Dermis blood vessel endothelial cell (primary cell): ENCODE results near the gene AMZ2. TPM values are rescaled to one million over a fixed set of nuclear protein-coding genes. Genes with fewer than 3 reads are reported as not detected.

ENCODE experiments used
- DNase-seq: peaks from one replicate; pipeline ENCODE4 v3.0.0; 2010
- total RNA-seq: library from RNA; depleted of rRNA; stranded (reverse); fragments of >200 nt; gene quantifications from 2 replicates; pipeline ENCODE4 v1.2.3, GENCODE V29; 2014

Gene AMZ2
- total RNA-seq, 1 donor from 2014 or later = 43.9 TPM

DNA sequence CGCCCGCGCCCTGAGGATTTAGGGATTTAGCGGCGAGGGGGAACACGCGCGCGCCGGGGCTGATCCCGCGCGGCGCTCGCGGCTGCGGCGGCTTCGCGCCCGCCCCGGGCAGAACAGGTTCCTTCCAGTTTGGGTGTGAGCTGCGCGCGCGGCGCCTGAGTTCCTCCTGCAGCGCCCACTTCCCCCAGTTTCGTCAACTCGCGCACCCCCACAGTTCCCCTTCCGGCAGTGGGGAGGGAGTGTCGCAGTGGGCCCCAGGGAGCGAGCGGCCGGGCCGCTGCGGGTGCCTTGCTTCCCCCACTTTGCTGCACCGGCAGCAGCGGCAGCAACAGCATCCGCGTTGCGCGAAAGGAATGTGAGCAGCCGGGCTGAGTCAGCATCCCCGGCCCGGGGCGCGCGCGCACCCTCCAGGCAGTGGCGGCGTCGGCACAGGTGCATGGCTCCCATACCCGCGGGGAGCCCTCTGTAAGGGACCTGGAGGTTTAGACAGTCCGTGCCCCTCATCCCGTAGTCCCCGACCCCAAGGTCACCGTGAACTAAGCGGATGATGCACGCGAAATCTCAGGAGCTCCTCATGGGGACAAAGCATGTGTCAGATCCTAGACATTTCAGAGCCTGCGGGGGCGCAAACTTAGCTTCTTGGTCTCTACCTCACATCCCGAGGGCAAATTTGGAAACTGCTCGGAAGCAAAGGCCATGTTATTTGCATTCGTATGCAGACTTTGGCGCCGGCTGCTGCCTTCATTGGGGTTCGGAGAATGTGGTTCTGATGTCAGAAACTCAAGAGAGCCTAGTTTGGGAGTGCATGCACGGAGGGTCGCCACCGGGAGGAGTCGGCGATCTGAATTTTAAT, 44.2 kb downstream of the AMZ2 start:
- DNase-seq = peak; percentile 81

DNA sequence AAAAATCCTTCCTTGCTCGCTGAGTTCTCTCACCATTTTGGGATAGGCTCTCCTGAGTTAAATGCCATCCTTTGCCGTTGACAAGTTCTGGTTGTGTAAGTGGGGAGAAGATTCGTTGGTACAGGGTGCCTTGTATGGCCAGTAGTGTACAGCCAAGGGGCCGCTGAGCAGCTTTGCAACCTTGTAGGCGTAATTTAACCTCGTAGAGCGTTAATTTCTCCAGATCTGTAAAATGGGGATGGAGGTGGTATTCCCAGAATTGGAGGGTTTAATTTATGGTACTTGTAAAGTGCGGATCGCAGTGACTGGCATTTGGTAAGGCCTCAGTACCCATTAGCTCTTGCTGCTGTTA, 44.8 kb downstream of the AMZ2 start:
- no peak for DNase-seq

DNA sequence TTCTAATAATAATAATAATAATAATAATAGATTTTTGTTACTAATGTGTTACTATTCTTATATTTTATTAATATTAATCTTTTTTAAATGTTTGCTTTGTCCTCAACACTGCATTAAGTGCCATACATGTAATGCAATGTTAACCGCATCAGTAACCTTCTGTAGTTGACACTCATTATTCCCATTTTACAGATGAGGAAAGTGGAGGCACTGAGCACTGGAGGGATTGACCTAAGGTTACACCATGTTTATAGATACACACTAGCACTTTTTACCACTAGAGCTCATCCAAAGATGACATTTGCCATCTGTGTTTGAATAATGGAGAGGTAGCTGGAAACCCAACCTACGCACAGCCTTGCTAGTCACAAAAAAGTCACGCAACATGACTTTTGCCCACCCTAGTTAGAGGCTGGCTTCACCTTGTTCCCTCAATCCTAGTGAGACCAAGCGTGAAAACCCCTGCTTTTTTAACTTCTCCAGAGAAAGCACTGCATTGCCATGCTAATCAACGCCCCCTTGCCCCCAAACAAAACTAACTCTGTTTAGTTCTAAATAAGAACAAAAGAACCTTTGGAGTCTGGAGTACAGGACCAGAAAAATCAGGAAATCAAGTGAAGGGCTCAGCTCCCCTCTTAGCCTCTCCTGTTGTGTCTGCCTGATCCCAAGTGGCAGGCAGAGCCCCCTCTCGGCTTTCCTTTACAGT, 45.8 kb downstream of the AMZ2 start:
- no peak for DNase-seq

DNA sequence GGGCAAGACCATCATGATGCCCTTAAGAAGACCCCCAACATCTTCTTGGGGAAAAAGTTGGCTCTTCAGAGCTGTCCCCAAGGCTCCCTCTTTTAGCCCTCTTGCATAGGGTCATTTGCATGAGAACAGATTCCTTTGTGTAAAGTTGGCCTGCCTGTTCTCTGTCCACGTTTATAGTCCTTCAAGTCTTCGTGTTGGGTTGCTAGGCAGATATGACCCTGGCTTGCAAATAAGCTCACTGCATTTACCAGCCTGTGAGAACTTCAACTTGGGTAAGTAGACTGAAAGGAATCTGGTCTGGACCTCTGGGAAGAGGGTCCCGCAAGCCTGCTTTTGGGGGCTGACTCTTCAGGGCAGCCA, 46.3 kb downstream of the AMZ2 start:
- no peak for DNase-seq

DNA sequence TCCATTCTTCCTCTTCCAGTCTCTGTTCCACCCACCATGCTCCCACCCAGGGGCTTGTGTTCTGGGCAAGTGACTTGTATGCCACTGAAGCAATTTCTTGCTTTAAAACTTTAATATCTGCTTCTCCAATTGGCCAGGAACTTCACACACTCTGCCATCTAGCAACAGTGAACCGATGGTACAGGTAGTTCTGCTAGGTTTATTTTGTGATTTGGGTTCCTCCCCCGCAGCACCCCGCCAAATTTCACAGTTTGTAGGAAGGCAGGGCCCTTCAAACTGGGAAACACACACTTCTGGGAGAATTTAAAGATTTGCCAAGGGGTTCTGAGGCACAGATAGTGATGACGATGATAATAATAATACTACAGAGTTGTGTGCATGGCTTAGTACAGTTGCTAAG, 46.8 kb downstream of the AMZ2 start:
- no peak for DNase-seq

DNA sequence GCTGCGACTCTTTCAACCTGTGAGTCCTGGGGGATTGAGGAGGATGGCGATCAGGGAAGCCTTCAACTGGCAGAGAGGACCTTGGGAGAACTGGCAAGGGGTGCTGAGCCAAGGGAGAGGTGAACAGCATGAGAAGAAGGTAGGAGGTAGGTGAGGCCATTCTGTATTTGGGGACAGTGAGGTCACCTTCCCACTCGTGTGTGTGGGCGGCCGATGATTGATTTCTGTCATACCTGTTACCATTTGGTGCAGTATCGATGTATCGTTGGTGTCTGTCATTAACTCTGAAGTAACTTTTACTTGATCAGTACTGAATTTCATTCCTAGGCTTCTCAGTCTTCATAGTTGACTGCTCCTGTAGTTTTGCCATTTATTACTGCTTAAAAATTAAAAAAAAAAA, 47.2 kb downstream of the AMZ2 start:
- no peak for DNase-seq

DNA sequence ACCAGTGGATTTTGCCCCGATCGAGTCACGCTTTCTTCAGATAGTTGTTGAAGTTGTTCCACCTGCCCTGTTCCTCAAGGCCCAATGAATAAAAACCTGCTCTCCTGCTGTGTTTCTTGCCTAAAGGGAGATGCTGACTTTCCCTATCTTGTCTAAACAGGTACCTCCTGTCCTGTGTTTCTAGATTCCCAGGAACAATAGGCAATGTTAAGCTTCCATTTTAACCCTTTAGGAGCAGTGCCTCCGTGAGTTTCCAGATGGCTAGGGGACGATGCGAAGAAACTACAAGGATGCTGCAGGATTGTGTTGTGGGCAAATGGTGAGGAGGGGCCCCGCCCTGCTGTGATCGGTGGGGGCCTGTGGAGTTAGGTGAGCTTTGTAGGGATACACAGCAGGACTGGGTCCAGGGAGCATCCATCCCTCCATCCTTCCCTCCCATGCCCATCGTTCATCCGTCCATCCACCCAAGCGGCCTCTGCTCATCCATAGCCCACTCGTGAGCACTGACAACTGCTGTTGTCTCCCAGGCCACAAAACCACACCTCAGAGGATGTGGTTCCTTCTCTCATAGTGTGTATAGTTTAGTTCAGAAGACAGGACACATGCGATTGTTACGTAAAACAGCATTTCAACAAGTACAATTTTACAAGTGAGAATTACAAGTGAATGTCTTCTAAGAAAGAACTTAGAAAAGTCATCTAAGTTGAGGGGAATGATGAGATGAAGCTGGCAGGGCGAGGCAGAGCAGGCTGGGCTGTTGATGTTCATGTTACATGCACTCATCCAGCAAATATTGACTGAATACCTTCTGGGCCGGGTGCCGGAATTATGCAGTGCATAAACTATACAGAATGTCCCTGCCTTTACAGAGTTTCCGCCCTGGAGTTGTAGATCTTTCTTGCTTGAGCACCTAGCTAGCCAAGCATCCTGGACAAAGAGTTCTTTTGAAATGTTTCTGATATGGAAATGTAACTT, 48.7 kb downstream of the AMZ2 start:
- DNase-seq = no peak

DNA sequence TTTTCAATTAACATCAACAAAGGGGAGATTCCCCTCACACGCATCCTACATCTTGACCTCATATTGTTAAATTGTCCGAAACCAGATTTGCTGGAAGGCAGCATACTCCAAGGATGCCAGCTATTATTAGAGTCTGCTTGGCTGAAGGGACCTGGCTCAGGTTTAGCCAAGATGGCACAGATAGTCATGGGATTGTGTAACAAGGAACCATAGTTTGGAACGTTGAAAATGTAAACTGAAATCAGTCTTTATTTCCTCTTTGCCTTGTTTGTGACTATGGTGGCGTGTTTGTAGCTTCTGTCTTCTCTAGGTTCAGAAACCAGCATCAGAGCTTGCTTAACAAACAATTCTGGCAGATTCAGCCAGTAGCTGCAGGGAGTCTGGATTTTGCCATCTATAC, 49.4 kb downstream of the AMZ2 start:
- DNase-seq = no peak

DNA sequence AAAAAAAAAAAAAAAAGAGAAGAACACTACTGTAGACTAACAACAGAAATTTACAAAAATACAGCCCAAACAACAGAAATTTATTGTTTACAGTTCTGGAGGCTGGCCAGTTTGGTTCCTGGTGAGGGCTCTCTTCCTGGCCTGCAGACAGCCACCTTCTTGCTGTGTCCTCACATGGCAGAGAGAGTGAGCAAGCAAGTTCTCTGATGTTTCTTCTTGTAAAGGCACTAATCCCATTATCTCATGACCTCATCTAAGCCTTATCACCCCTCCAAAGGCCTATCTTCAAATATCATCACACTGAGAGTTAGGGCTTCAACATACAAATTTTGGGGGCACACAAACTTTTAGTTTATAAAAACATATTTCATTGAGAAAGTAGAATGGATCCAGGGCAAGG, 50.8 kb downstream of the AMZ2 start:
- DNase-seq = no peak

DNA sequence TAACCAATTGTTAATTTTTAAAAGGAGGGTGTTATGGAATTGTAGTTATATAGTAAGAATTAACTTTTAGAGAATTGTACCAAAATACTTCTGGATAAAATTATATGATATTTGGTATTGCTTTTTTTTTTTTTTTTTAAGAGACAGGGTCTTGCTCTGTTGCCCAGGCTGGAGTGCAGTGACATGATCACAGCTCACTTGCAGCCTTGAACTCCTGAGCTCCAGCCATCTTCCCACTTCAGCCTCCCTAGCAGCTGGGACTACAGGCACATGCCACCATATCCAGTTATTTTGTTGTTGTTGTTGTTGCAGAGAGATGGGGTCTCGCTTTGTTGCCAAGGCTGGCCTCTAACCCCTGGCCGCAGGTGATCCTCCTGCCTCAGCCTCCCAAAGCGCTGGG, 52.0 kb downstream of the AMZ2 start:
- DNase-seq = no peak

DNA sequence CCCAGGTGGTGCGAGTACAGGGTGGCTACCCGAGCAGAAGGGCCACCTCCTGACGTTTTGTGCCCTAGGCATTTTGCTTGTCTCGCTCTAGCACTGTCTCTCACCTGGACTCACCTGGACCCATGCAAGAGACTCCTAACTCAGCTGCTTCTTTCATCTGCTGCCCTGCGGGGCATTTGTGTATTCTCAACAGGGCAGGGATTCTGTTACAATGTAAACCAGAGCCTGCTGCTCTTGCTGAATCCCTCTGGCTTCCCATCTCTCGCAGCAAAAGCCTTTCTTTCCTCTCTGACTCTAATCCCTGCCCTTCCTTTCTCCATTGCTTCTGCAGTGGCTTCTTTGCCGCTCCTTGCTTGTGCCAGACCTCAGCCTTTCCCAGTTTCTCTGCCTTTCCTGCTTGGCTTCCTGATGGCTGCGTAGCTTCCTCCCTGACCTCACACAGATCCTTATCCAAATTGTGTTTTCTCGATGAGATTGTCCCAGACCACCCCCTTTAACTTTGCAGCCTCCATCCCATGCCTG, 53.7 kb downstream of the AMZ2 start:
- peak; percentile 78 for DNase-seq

DNA sequence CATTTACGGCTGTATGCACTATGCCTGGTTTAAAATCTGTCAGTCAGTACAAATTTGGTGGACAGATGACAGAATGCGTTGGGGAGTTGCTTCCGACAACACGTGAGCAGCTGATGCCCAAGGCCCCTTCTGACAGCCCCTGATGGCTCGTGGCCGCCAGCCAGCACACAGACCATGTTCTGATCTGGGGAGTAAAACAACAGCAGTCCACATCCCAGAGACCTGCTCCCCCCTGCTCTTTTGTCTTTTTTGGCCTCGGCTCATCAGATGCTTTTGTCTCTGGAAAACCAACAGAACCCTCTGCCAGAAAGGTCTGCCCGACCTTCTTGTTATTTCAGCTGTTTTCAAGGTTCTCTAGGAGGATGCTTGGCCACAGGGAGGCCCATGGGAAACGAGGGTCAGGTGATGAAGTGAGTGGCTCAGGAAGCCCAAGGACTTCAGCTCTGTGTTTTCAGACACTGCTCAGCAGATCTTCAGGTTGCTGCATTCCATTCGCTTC, 54.3 kb downstream of the AMZ2 start:
- DNase-seq = peak; percentile 92

DNA sequence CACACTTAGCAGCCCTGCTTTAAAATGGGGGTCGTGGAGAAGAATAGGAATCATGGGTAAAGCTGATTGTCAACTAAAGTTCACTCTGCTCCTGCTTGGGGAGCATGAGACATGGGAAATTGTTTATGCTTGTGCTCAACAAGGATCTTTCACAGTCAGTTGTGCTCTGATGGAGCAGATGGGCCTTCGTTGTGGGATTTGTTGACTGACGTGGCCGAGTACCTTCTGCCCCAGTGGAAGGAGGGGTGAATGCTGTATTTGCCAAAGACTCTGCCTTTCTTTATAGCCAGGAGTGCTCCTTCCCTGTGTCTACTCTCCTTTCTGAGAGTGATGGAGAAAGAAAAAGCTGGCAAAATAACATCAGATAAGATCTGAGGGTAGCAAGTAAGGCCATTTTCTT, 54.8 kb downstream of the AMZ2 start:
- no peak for DNase-seq

DNA sequence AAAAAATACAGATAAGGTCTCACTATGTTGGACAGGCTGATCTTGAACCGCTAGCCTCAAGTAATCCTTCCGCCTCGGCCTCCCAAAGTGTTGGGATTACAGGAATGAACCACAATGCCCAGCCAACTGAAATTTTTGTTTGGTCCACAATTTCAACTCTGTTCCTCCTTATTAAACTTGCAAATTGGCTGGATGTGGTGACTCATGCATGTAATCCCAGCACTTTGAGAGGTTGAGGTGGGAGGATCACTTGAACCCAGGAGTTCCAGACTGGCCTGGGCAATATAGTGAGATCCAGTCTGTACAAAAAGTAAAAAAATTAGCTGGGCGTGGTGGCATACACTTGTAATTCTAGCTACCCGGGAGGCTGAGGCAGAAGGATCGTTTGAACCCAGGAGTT, 56.9 kb downstream of the AMZ2 start:
- DNase-seq = no peak

DNA sequence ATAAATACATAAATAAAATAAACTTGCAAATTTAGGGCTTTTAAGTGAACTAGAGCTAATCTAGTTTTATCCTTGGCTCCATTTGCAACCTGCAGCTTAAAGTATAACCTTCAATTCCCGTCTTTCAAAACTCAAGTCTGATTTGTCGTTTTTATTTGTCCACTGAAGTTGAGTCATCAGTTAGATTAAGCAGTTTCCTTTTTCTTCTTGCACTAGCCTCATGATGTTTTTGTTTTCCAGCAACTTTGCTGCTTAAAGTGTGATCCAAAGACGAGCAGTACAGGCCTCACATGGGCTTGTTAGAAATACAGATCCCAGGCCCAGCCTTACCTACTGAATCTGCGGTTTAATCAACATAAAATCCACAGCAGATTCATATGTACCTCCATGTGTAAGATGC, 57.3 kb downstream of the AMZ2 start:
- DNase-seq = peak; percentile 68

Other genes with a start within 250 kb of the AMZ2 start
- gene KPNA2, start 212.3 kb upstream of the AMZ2 start, total RNA-seq = 96.5 and 179 TPM in 2 replicates
- gene SLC16A6, start 43.1 kb downstream of the AMZ2 start, total RNA-seq = 1.5 TPM in 2 replicates
- 3.7 and 5.1 TPM in 2 replicates for gene ARSG, start 43.5 kb downstream of the AMZ2 start, total RNA-seq
- gene WIPI1, start 209.5 kb downstream of the AMZ2 start, total RNA-seq = 60.2 and 65.5 TPM in 2 replicates